ENCODE results near the gene TMEM254. TPM values are rescaled to one million over a fixed set of nuclear protein-coding genes. Genes with fewer than 3 reads are reported as not detected.
A peak's percentile ranks its signal among the peaks of the same experiment; 100 is the strongest.

TMEM254 gene
- polyA plus RNA-seq, 2 of the 4 experiments (the other 2 are of a cell fraction) = 20.4 to 38.9 TPM

DNA sequence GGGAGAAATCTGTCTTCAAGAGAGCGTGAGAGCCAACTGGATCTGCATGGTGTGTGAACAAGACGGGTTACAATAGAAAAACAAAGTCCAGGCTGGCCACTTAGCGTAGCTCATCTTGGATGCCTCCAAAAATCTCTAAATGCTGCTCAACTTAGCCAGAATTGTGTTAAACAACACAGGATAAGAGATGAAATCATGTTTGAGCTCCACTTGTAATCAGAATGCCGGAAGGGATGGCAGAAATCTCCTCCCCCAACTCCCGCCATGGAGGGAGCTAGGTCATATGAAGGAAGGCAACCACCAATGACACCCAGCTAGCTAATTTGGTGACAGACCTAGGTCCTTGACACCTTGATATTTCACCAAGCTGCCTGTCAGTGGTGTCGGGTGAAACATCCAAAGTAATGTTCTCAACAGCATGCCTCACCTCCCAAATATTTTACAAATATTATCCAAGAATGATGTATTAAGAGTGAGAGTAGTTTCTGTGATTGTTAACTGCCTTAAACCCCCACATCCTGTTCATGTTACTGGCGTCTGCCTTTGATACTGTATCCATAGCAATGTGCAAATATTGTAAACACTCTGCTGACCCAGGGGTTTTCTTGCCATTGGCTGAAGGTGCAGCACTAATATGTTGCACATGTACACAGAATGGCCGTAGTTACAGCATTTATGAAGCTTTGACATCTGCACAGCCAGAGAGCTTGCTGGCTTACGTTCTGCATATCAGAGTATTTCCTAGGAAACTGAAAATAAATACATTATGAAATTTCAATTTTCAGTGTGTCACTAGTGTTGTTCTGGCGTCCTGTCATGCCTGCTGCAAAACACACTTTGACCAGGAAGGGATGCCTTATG, 25.8 kb downstream of the TMEM254 start:
- ChIA-PET CTCF (interaction anchor here (1.0 kb wide), 1 partner anchor 39 kb away, joined by 3 read pairs; no protein-coding TSS in a partner anchor), POLR2A (no interaction called here)
- H3K9me3 ChIP-seq = no peaks in the 10 kb centered on the region
- no peak overlapping the region for H3K4me3 ChIP-seq
- no peak for FAIRE-seq
- H3K27ac ChIP-seq = no peak overlapping the region
- no peak overlapping the region for H3K4me2 ChIP-seq
- DNase-seq (ENCODE audit: low read depth in 1 of 2, low spot score in 1 of 2) = no peak
- ATAC-seq = peak; percentile 43 to 44; a peak in 2 of 6 replicates
- H3K4me1 ChIP-seq = no peaks in the 10 kb centered on the region
- no peak for TF ChIP-seq JUN (IDR thresholded peaks at IDR 0.05)
- TF ChIP-seq, protein P1, sequence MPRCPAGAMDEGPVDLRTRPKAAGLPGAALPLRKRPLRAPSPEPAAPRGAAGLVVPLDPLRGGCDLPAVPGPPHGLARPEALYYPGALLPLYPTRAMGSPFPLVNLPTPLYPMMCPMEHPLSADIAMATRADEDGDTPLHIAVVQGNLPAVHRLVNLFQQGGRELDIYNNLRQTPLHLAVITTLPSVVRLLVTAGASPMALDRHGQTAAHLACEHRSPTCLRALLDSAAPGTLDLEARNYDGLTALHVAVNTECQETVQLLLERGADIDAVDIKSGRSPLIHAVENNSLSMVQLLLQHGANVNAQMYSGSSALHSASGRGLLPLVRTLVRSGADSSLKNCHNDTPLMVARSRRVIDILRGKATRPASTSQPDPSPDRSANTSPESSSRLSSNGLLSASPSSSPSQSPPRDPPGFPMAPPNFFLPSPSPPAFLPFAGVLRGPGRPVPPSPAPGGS (IDR thresholded peaks at IDR 0.05) = no peak
- WGBS (ENCODE audit: missing lambda C conversion rate) = 67% methylated on average over 10 of the region's 10 CpGs

DNA sequence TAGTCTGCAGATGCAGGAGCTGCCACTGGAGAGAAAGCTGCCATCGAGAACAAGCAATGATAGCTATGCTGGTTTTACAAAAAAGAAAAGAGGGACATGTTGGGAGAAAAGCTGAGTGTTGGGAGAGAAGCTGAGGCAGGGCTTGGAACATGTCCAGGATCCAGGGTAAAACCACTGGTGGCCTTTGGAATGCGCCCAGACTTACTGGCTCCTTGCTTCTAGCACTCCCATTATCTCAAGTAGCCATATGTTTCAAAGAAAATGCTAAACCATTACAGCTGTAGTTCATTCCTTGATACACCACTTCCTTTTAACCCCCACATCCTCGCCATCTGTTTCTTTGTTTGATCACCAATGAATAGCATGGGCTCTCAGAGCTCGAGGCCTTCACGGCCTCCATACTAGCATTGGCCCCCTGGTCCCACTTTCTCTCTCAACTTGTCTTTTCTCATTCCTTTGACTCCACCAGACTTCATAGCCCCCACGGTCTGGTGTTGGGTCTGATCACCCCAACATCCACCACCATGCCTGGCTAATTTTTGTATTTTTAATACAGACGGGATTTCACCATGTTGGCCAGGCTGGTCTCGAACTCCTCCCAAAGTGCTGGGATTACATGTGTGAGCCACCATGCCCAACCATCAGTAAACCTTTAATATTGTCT, 30.2 kb downstream of the TMEM254 start:
- ChIA-PET CTCF (interaction anchor here (0.6 to 1.7 kb wide), 6 partner anchors 9 to 152 kb away, joined by 3 to 7 read pairs (median 3); no protein-coding TSS in a partner anchor), POLR2A (no interaction called here)
- Histone ChIP-seq H3K4me2 (no peak overlapping the region), H3K27ac (no peak overlapping the region), H3K4me1 (0 out of 3 replicates have a peak, but pooled peaks cover 4% of the 10 kb centered on the region), H3K9me3 (no peaks in the 10 kb centered on the region), H3K4me3 (no peak overlapping the region)
- WGBS (ENCODE audit: missing lambda C conversion rate) = 82% methylated on average over 8 of the region's 8 CpGs
- DNase-seq (ENCODE audit: low read depth in 1 of 2, low spot score in 1 of 2) (no peak), ATAC-seq (no peak), FAIRE-seq (no peak)
- TF ChIP-seq PHF8 (IDR thresholded peaks at IDR 0.05; ENCODE audit: borderline replicate concordance, low read depth) (no peak), HDAC2 (IDR thresholded peaks at IDR 0.05) (no peak), ZC3H11A (IDR thresholded peaks at IDR 0.05) (no peak), MAX (IDR thresholded peaks at IDR 0.05) (no peak), JUN (IDR thresholded peaks at IDR 0.05) (no peak), CHD2 (IDR thresholded peaks at IDR 0.05; ENCODE audit: low read length, partially characterized antibody) (no peak), ESRRA (IDR thresholded peaks at IDR 0.05; ENCODE audit: borderline replicate concordance, low read length) (no peak), E2F6 (IDR thresholded peaks at IDR 0.05; ENCODE audit: borderline replicate concordance, low read depth) (no peak), FOSL2 (IDR thresholded peaks at IDR 0.05) (no peak), FOSL2 (CRISPR knock-in tag; IDR thresholded peaks at IDR 0.05) (no peak), CHD4 (IDR thresholded peaks at IDR 0.05; ENCODE audit: borderline replicate concordance) (no peak), EHF (CRISPR knock-in tag; IDR thresholded peaks at IDR 0.05) (no peak), JUNB (IDR thresholded peaks at IDR 0.05) (no peak), HOXA7 (CRISPR knock-in tag; IDR thresholded peaks at IDR 0.05) (no peak), POLR2AphosphoS2 (conservative IDR thresholded peaks at IDR 0.05; ENCODE audit: low read length) (no peak), KDM5A (IDR thresholded peaks at IDR 0.05) (no peak), RAD21 (conservative IDR thresholded peaks at IDR 0.05 in 1 of 2, IDR thresholded peaks at IDR 0.05 in 1 of 2) (no peak), SMC3 (IDR thresholded peaks at IDR 0.05) (no peak), ZSCAN20 (CRISPR knock-in tag; IDR thresholded peaks at IDR 0.05) (no peak)
- TF ChIP-seq, protein P2, sequence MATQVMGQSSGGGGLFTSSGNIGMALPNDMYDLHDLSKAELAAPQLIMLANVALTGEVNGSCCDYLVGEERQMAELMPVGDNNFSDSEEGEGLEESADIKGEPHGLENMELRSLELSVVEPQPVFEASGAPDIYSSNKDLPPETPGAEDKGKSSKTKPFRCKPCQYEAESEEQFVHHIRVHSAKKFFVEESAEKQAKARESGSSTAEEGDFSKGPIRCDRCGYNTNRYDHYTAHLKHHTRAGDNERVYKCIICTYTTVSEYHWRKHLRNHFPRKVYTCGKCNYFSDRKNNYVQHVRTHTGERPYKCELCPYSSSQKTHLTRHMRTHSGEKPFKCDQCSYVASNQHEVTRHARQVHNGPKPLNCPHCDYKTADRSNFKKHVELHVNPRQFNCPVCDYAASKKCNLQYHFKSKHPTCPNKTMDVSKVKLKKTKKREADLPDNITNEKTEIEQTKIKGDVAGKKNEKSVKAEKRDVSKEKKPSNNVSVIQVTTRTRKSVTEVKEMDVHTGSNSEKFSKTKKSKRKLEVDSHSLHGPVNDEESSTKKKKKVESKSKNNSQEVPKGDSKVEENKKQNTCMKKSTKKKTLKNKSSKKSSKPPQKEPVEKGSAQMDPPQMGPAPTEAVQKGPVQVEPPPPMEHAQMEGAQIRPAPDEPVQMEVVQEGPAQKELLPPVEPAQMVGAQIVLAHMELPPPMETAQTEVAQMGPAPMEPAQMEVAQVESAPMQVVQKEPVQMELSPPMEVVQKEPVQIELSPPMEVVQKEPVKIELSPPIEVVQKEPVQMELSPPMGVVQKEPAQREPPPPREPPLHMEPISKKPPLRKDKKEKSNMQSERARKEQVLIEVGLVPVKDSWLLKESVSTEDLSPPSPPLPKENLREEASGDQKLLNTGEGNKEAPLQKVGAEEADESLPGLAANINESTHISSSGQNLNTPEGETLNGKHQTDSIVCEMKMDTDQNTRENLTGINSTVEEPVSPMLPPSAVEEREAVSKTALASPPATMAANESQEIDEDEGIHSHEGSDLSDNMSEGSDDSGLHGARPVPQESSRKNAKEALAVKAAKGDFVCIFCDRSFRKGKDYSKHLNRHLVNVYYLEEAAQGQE (IDR thresholded peaks at IDR 0.05) = no peak
- TF ChIP-seq, protein P1 (IDR thresholded peaks at IDR 0.05) = no peak
